PC-9 (cell line): ENCODE data around the gene ZDHHC5. TPM values are rescaled to one million over a fixed set of nuclear protein-coding genes. Genes with fewer than 3 reads are reported as not detected.

Experiments
- BruUV-seq: library from RNA; stranded (reverse); fragments of 400-500 nt; replicated peaks from 2 replicates; lab custom pipeline; 2021; lab: Mats Ljungman, UMichigan
- CTCF ChIA-PET: fragments of 300-600 bp; sonication (Branson Sonifier 250); formaldehyde crosslinking; loops from one replicate; lab custom pipeline; 2022; ENCODE audit warnings: antibody characterized with exemption; lab: Charles Lee
- POLR2A ChIA-PET: fragments of 300-600 bp; sonication (Branson Sonifier 250); formaldehyde crosslinking; loops from one replicate; lab custom pipeline; 2022; ENCODE audit warnings: antibody characterized with exemption; ENCODE audit not compliant: unreplicated experiment; lab: Charles Lee
- DNase-seq, 2 experiments: peaks; one replicate each; pipeline versions ENCODE4 v3.0.0 to v3.0.0-alpha.2; 2015 to 2022; ENCODE audit warnings: mixed read lengths in 1 of 2
- H2AFZ ChIP-seq: fragments of 200-600 bp; sonication (generic); 2 replicates; pipeline ENCODE4 v1.8.1; 2017; ENCODE audit warnings: antibody characterized with exemption
- H3F3A ChIP-seq: fragments of 200-600 bp; sonication (generic); 2 replicates; pipeline ENCODE4 v1.8.1; 2017; ENCODE audit warnings: antibody characterized with exemption, mild to moderate bottlenecking, low read depth; ENCODE audit not compliant: insufficient read depth
- H3K27ac ChIP-seq: fragments of 200-600 bp; sonication (generic); 2 replicates; pipeline ENCODE4 v1.6.1; 2016; ENCODE audit warnings: mixed run types
- H3K27me3 ChIP-seq: fragments of 200-600 bp; sonication (generic); 2 replicates; pipeline ENCODE4 v1.6.1; 2016; ENCODE audit warnings: low read depth, mixed run types; ENCODE audit not compliant: insufficient read depth
- H3K36me3 ChIP-seq: fragments of 200-600 bp; sonication (generic); 2 replicates; pipeline ENCODE4 v1.6.1; 2016; ENCODE audit warnings: low read depth, mixed run types
- H3K4me1 ChIP-seq: fragments of 200-600 bp; sonication (generic); replicated peaks from 2 replicates; pipeline ENCODE4 v1.6.1; 2016; ENCODE audit warnings: mixed run types; ENCODE audit not compliant: insufficient read depth
- H3K4me2 ChIP-seq: fragments of 200-600 bp; sonication (generic); 2 replicates; pipeline ENCODE4 v1.6.1; 2017; ENCODE audit warnings: mixed run types
- H3K4me3 ChIP-seq: fragments of 200-600 bp; sonication (generic); 2 replicates; pipeline ENCODE4 v1.6.1; 2016; ENCODE audit warnings: mixed run types
- H3K79me2 ChIP-seq: fragments of 200-600 bp; sonication (generic); 2 replicates; pipeline ENCODE4 v1.6.1; 2017; ENCODE audit warnings: low read depth, mixed run types
- H3K9me2 ChIP-seq: fragments of 200-600 bp; sonication (generic); 2 replicates; pipeline ENCODE4 v1.8.1; 2017; ENCODE audit warnings: mild to moderate bottlenecking; ENCODE audit not compliant: insufficient read depth
- H3K9me3 ChIP-seq: fragments of 200-600 bp; sonication (generic); 2 replicates; pipeline ENCODE4 v1.8.1; 2016; ENCODE audit warnings: low read depth; ENCODE audit not compliant: insufficient read depth
- H4K20me1 ChIP-seq: fragments of 200-600 bp; sonication (generic); 2 replicates; pipeline ENCODE4 v1.8.1; 2017; ENCODE audit not compliant: insufficient read depth
- CTCF ChIP-seq: fragments of 200-600 bp; sonication (generic); conservative IDR thresholded peaks from 2 replicates; pipeline ENCODE4 v1.6.1; 2017; ENCODE audit warnings: mixed run types, antibody characterized with exemption, mild to moderate bottlenecking, moderate library complexity
- EZH2 ChIP-seq: fragments of 200-600 bp; sonication (generic); IDR thresholded peaks from 2 replicates; pipeline ENCODE4 v1.8.0; 2017; ENCODE audit warnings: antibody characterized with exemption, low read depth
- intact Hi-C: fragments of 100-400 bp; cut with micrococcal nuclease; formaldehyde crosslinking; loops from one replicate; pipeline ENCODE4 v1.10.0; 2022; ENCODE audit not compliant: unreplicated experiment
- total RNA-seq: library from RNA; stranded (reverse); gene quantifications from 2 replicates; pipeline ENCODE4 v1.2.3, GENCODE V29; 2021

The ZDHHC5 gene
- total RNA-seq, 1 experiment from 2014 or later, result 94.2 TPM

GRCh38 chr11:57698843-57699365 lies 31.0 kb downstream of the ZDHHC5 start:
- Histone ChIP-seq H3K9me3 (no peaks in the 10 kb centered on the region), H3K27ac (no peak overlapping the region), H3K79me2 (no peaks in the 10 kb centered on the region), H3K36me3 (peaks cover 47% of the 10 kb centered on the region), H3K27me3 (no peaks in the 10 kb centered on the region), H3K4me2 (no peak overlapping the region), H3K4me1 (no peaks in the 10 kb centered on the region), H3F3A (peaks cover 35% of the 10 kb centered on the region; the same call in 1 of the 2 replicates), H3K4me3 (no peak overlapping the region), H2AFZ (no peak overlapping the region), H4K20me1 (peaks cover 5% of the 10 kb centered on the region; the same call in 1 of the 2 replicates), H3K9me2 (no peaks in the 10 kb centered on the region)
- DNase-seq, result no peak
- ChIA-PET CTCF (no interaction called here), POLR2A (no interaction called here)
- TF ChIP-seq EZH2, result no peak
- no peak for TF ChIP-seq CTCF
- BruUV-seq, result no TSS peak
- intact Hi-C loops, result no loop called here

GRCh38 chr11:57699813-57700212 lies 31.9 kb downstream of the ZDHHC5 start:
- Histone ChIP-seq H2AFZ (no peak overlapping the region), H3K4me3 (no peak overlapping the region), H4K20me1 (peaks cover 5% of the 10 kb centered on the region; the same call in 1 of the 2 replicates), H3K9me3 (no peaks in the 10 kb centered on the region), H3K4me1 (no peaks in the 10 kb centered on the region), H3K27me3 (no peaks in the 10 kb centered on the region), H3K79me2 (no peaks in the 10 kb centered on the region), H3K36me3 (peaks cover 43% of the 10 kb centered on the region), H3K9me2 (no peaks in the 10 kb centered on the region), H3K4me2 (no peak overlapping the region), H3F3A (peaks cover 43% of the 10 kb centered on the region), H3K27ac (no peak overlapping the region)
- DNase-seq, result no peak
- BruUV-seq, result no TSS peak
- ChIA-PET POLR2A (interaction anchor here (0.6 kb wide), 1 partner anchor 41 kb away, joined by 3 read pairs; no protein-coding TSS in a partner anchor), CTCF (no interaction called here)
- TF ChIP-seq EZH2, result no peak
- TF ChIP-seq CTCF, result no peak
- intact Hi-C loops, result no loop called here

- no peaks in the 10 kb centered on the region for H3K79me2 ChIP-seq
- H3K4me3 ChIP-seq, result no peak overlapping the region
- no peak overlapping the region for H3K4me2 ChIP-seq
- no peaks in the 10 kb centered on the region for H3K27me3 ChIP-seq
- CTCF ChIA-PET, result no interaction called here
- TF ChIP-seq CTCF (no peak), EZH2 (no peak)
- H3K36me3 ChIP-seq, result peaks cover 45% of the 10 kb centered on the region
- H3F3A ChIP-seq, result peaks cover 48% of the 10 kb centered on the region
- H3K27ac ChIP-seq, result no peak overlapping the region
- no peaks in the 10 kb centered on the region for H3K4me1 ChIP-seq
- H4K20me1 ChIP-seq, result peaks cover 5% of the 10 kb centered on the region; the same call in 1 of the 2 replicates
- POLR2A ChIA-PET, result interaction anchor here (0.6 kb wide), 1 partner anchor 23 kb away, joined by 9 read pairs; no protein-coding TSS in a partner anchor
- no peak for DNase-seq
- no peaks in the 10 kb centered on the region for H3K9me3 ChIP-seq
- no peaks in the 10 kb centered on the region for H3K9me2 ChIP-seq
- no TSS peak for BruUV-seq
- intact Hi-C loops, result no loop called here
- H2AFZ ChIP-seq, result no peak overlapping the region
Observed at GRCh38 chr11:57700425-57700824, 32.5 kb downstream of the ZDHHC5 start.
